Gastroesophageal sphincter (tissue), 4 donors: ENCODE results near the gene CSPG4. TPM values are rescaled to one million over a fixed set of nuclear protein-coding genes. Genes with fewer than 3 reads are reported as not detected.
A peak's percentile ranks its signal among the peaks of the same experiment; 100 is the strongest.
"Not testable (repeated sequence)": the region's sequence is repeated elsewhere in the genome, so short reads cannot be mapped to it uniquely, and the experiment has no call there.

Source experiments
- ATAC-seq: fragments of 150-250 bp; one replicate; pipeline ENCODE4 v1.9.1; 2016; ENCODE audit warnings: mild to moderate bottlenecking, moderate library complexity
- H3K27ac ChIP-seq, 4 donors: fragments of 200-600 bp; sonication (generic) in 3 of 4; 1 replicate in 3 of 4; 2 replicates in 1 of 4; pipeline ENCODE4 v1.5.1; 2016 to 2019
- H3K27me3 ChIP-seq: fragments of 200-600 bp; sonication (generic); one replicate; pipeline ENCODE4 v1.5.1; 2019
- H3K36me3 ChIP-seq, 2 donors: fragments of 200-600 bp; sonication (generic); one replicate each; pipeline ENCODE4 v1.5.1; 2019; ENCODE audit warnings: control low read depth in 1 of 2
- H3K4me1 ChIP-seq, 3 donors: fragments of 200-600 bp; sonication (generic); 1 replicate in 2 of 3; 2 replicates in 1 of 3; pipeline ENCODE4 v1.5.1; 2016 to 2019; ENCODE audit warnings: control low read depth in 2 of 3
- H3K4me3 ChIP-seq, 2 donors: fragments of 200-600 bp; sonication (generic); one replicate each; pipeline ENCODE4 v1.5.1; 2019; ENCODE audit warnings: mild to moderate bottlenecking in 1 of 2, moderate library complexity in 1 of 2
- H3K9me3 ChIP-seq, 3 donors: fragments of 200-600 bp; sonication (generic); one replicate each; pipeline ENCODE4 v1.5.1; 2017 to 2019; ENCODE audit warnings: control low read depth in 2 of 3
- CTCF ChIP-seq, 4 experiments: fragments of 200-600 bp in 2 of 4; fragments of 450-650 bp in 2 of 4; sonication (generic) in 1 of 4; IDR thresholded peaks; one replicate each; pipeline ENCODE4 v1.5.1; 2017 to 2019; ENCODE audit warnings: antibody characterized with exemption in 4 of 4, mild to moderate bottlenecking in 2 of 4, moderate library complexity in 2 of 4
- EP300 ChIP-seq: sonication (generic); formaldehyde crosslinking; IDR thresholded peaks from one replicate; pipeline ENCODE4 v1.6.1; 2017; ENCODE audit warnings: antibody characterized with exemption, mild to moderate bottlenecking
- POLR2A ChIP-seq, 2 donors: fragments of 450-650 bp; IDR thresholded peaks; one replicate each; pipeline ENCODE4 v1.6.1; 2017; ENCODE audit warnings: antibody characterized with exemption in 2 of 2, mild to moderate bottlenecking in 2 of 2, moderate library complexity in 1 of 2
- POLR2AphosphoS5 ChIP-seq: sonication (generic); formaldehyde crosslinking; IDR thresholded peaks from one replicate; pipeline ENCODE4 v1.6.1; 2017; ENCODE audit warnings: antibody characterized with exemption
- WGBS, 2 donors: methylation state at CpG; one replicate each; pipeline ENCODE4 v1.1.5; 2018; ENCODE audit warnings: low coverage in 1 of 2; 5-methylcytosine and 5-hydroxymethylcytosine counted together
- total RNA-seq, 4 donors: library from RNA; depleted of rRNA; stranded (reverse); fragments of >200 nt; gene quantifications; one replicate each; pipeline ENCODE4 v1.1.0, GENCODE V29; 2016

The CSPG4 gene
- total RNA-seq, 4 donors from 2014 or later, result 98.7 to 396 (median 151) TPM

GRCh38 chr15:75733761-75734651 is 21.4 kb upstream of the CSPG4 start:
- H3K9me3 ChIP-seq, result no peaks in the 10 kb centered on the region
- peaks cover 0 to 49% (median 19%) of the 10 kb centered on the region in 3 donors for H3K4me1 ChIP-seq
- WGBS, 2 donors, result 80% methylated on average over 1 of the region's 14 CpGs; no CpG with 5 or more reads in 1 of the 2 donors
- no peak overlapping the region for H3K4me3 ChIP-seq
- no peaks in the 10 kb centered on the region for H3K36me3 ChIP-seq
- ATAC-seq, result no peak
- H3K27me3 ChIP-seq, result no peaks in the 10 kb centered on the region
- TF ChIP-seq POLR2A (IDR thresholded peaks at IDR 0.05) (no peak), CTCF (IDR thresholded peaks at IDR 0.05) (no peak), POLR2AphosphoS5 (no peak), EP300 (no peak)
- peak overlapping the region in 1 of 4 donors; percentile 59 for H3K27ac ChIP-seq

GRCh38 chr15:75732809-75733451 is 20.3 kb upstream of the CSPG4 start:
- H3K4me3 ChIP-seq, result no peak overlapping the region
- no CpG with 5 or more reads among the region's 12 CpGs for WGBS, 2 donors
- H3K27ac ChIP-seq, result peak overlapping the region in 3 of 4 donors; percentile 48 to 73 (median 56)
- H3K36me3 ChIP-seq, result no peaks in the 10 kb centered on the region
- peak; percentile 71 for ATAC-seq
- no peaks in the 10 kb centered on the region for H3K9me3 ChIP-seq
- TF ChIP-seq POLR2AphosphoS5 (no peak), CTCF (IDR thresholded peaks at IDR 0.05) (peak in 3 of 4 experiments; percentile 95)
- H3K4me1 ChIP-seq, result peaks cover 0 to 42% (median 19%) of the 10 kb centered on the region in 3 donors
- no peaks in the 10 kb centered on the region for H3K27me3 ChIP-seq

- Histone ChIP-seq H3K36me3 (no peaks in the 10 kb centered on the region), H3K27me3 (no peaks in the 10 kb centered on the region), H3K27ac (peak overlapping the region in 3 of 4 donors; percentile 48 to 73 (median 56)), H3K4me3 (peak overlapping the region in 1 of 2 donors; percentile 22), H3K4me1 (peaks cover 0 to 35% (median 19%) of the 10 kb centered on the region in 3 donors), H3K9me3 (no peaks in the 10 kb centered on the region)
- ATAC-seq, result no peak
- TF ChIP-seq POLR2A (IDR thresholded peaks at IDR 0.05) (no peak), CTCF (IDR thresholded peaks at IDR 0.05) (no peak), EP300 (no peak), POLR2AphosphoS5 (no peak)
- 33 to 35% methylated on average over 7 to 10 of the region's 16 CpGs for WGBS, 2 donors
These were observed 19.6 kb upstream of the CSPG4 start for GRCh38 chr15:75732177-75732808.

GRCh38 chr15:75731248-75732151 is 18.9 kb upstream of the CSPG4 start:
- peak; percentile 59 for ATAC-seq
- Histone ChIP-seq H3K4me3 (peak overlapping the region in 1 of 2 donors; percentile 22), H3K36me3 (no peaks in the 10 kb centered on the region), H3K9me3 (no peaks in the 10 kb centered on the region), H3K27ac (peak overlapping the region in 3 of 4 donors; percentile 48 to 73 (median 56)), H3K27me3 (no peaks in the 10 kb centered on the region), H3K4me1 (peaks cover 0 to 29% (median 19%) of the 10 kb centered on the region in 3 donors)
- 10 to 24% methylated on average over 2 to 20 of the region's 28 CpGs for WGBS, 2 donors
- TF ChIP-seq EP300, result no peak
- no peak for TF ChIP-seq CTCF (IDR thresholded peaks at IDR 0.05)
- no peak for TF ChIP-seq POLR2AphosphoS5
- no peak for TF ChIP-seq POLR2A (IDR thresholded peaks at IDR 0.05)

- WGBS, 2 donors, result 86 to 93% methylated on average over 5 to 7 of the region's 17 CpGs
- ATAC-seq, H3K27me3 ChIP-seq: not testable (repeated sequence)
These were observed 18.0 kb upstream of the CSPG4 start for GRCh38 chr15:75730376-75731247.

More at GRCh38 chr15:75730376-75731247, 18.0 kb upstream of the CSPG4 start:
- H3K36me3 ChIP-seq, H3K4me3 ChIP-seq, H3K9me3 ChIP-seq: not testable (repeated sequence)
- H3K27ac ChIP-seq, result peak overlapping the region in 1 of 4 donors; percentile 73
- H3K4me1 ChIP-seq, result peaks cover 0 to 28% (median 19%) of the 10 kb centered on the region in 3 donors
